Esophagus muscularis mucosa (tissue), 4 donors: Measurements from ENCODE around the gene ABCB10.

Experiments
- EP300 ChIP-seq: sonication (generic); formaldehyde crosslinking; IDR thresholded peaks from one replicate; pipeline ENCODE4 v1.6.1; 2017; ENCODE audit warnings: antibody characterized with exemption
- POLR2A ChIP-seq: fragments of 450-650 bp; IDR thresholded peaks from one replicate; pipeline ENCODE4 v1.6.1; 2017; ENCODE audit warnings: antibody characterized with exemption, moderate library complexity, mild to moderate bottlenecking, low read depth
- TF ChIP-seq, protein P1 (sequence below), 3 experiments: fragments of 200-600 bp in 2 of 3; fragments of 450-650 bp in 1 of 3; sonication (generic) in 2 of 3; IDR thresholded peaks; one replicate each; pipeline ENCODE4 v1.5.1; 2017 to 2019; ENCODE audit warnings: antibody characterized with exemption in 3 of 3, mild to moderate bottlenecking in 2 of 3, moderate library complexity in 1 of 3

DNA sequence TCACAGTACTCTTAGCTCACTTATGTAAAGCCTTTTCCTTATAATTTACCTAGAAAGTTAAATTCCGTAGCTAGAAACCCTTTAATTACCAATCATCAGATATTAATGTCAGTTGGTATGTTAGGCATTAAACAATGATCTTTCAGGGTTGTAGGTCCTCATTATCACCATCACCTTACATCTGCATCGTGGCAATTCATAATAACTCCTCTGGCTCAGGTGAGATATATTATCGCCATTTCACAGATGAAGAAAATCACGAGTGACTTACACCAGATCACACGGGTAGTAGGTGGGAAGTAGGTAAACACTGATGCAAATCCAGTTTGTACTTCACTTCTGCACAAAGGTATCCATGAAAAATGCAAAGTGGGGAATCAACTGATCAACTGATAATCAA lies 51.0 kb downstream of the ABCB10 start:
- TF ChIP-seq, protein P1, sequence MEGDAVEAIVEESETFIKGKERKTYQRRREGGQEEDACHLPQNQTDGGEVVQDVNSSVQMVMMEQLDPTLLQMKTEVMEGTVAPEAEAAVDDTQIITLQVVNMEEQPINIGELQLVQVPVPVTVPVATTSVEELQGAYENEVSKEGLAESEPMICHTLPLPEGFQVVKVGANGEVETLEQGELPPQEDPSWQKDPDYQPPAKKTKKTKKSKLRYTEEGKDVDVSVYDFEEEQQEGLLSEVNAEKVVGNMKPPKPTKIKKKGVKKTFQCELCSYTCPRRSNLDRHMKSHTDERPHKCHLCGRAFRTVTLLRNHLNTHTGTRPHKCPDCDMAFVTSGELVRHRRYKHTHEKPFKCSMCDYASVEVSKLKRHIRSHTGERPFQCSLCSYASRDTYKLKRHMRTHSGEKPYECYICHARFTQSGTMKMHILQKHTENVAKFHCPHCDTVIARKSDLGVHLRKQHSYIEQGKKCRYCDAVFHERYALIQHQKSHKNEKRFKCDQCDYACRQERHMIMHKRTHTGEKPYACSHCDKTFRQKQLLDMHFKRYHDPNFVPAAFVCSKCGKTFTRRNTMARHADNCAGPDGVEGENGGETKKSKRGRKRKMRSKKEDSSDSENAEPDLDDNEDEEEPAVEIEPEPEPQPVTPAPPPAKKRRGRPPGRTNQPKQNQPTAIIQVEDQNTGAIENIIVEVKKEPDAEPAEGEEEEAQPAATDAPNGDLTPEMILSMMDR (IDR thresholded peaks at IDR 0.05) = no peak
- TF ChIP-seq EP300 = no peak
- no peak for TF ChIP-seq POLR2A
